Pericardium fibroblast (primary cell): ENCODE data around the gene WASF1. TPM values are rescaled to one million over a fixed set of nuclear protein-coding genes. Genes with fewer than 3 reads are reported as not detected.

ENCODE experiments used
- total RNA-seq: library from RNA; depleted of rRNA; stranded (reverse); fragments of >200 nt; gene quantifications from 2 replicates; pipeline ENCODE4 v1.2.3, GENCODE V29; 2015

WASF1 gene
- 20.2 and 25.3 TPM in 2 replicates for total RNA-seq

GRCh38 chr6:110179406-110180227, at the start of gene WASF1:
WASF1 (minus strand) TSS chr6:110179670; CDS start chr6:110127601, 52,069 bp downstream.

GRCh38 chr6:110180228-110181008, 948 bp upstream of the WASF1 start, which contains the start of gene CDC40:
CDC40 (plus strand) TSS chr6:110180427; CDS start chr6:110180445, 18 bp downstream.

Other genes starting within 250 kb of the WASF1 start
- not detected in 2 replicates for gene GPR6, start 201.4 kb downstream of the WASF1 start, total RNA-seq
- gene CDC40, start 757 bp upstream of the WASF1 start, total RNA-seq = 11.8 and 13.6 TPM in 2 replicates
- not detected in 2 replicates for gene METTL24, start 178.7 kb upstream of the WASF1 start, total RNA-seq
- gene DDO, start 235.9 kb upstream of the WASF1 start, total RNA-seq = 1.3 TPM in 1 of 2 replicates, not detected in the other